GM21528 (cell line): ENCODE data around the gene PEX26.
"Not testable (repeated sequence)": the region's sequence is repeated elsewhere in the genome, so short reads cannot be mapped to it uniquely, and the experiment has no call there.

Experiments
- ATAC-seq: cut with Tn5 transposase; IDR thresholded peaks from one replicate; pipeline ENCODE4 v1.9.1; 2021; ENCODE audit warnings: mild to moderate bottlenecking, moderate library complexity; ENCODE audit not compliant: unreplicated experiment, low FRiP score

PEX26 gene

GRCh38 chr22:18070556-18071306 is 7.1 kb upstream of the PEX26 start:
- no peak for ATAC-seq

- ATAC-seq, result not testable (repeated sequence)
Measured at GRCh38 chr22:18071307-18071967, 6.4 kb upstream of the PEX26 start.

GRCh38 chr22:18071968-18072310 is 5.9 kb upstream of the PEX26 start:
- ATAC-seq, result no peak

GRCh38 chr22:18073467-18073866 is 4.3 kb upstream of the PEX26 start:
- ATAC-seq, result no peak

- not testable (repeated sequence) for ATAC-seq
Measured at GRCh38 chr22:18073927-18074326, 3.9 kb upstream of the PEX26 start.

GRCh38 chr22:18075101-18075719 is 2.6 kb upstream of the PEX26 start:
- no peak for ATAC-seq

- ATAC-seq, result no peak
Measured at GRCh38 chr22:18075720-18076497, 1.9 kb upstream of the PEX26 start.

- peak; percentile 12 for ATAC-seq
Measured at GRCh38 chr22:18077087-18077638, 627 bp upstream of the PEX26 start.

GRCh38 chr22:18078329-18079041 is 695 bp downstream of the PEX26 start:
- peak; percentile 26 for ATAC-seq

GRCh38 chr22:18079706-18080233 is 2.0 kb downstream of the PEX26 start:
- no peak for ATAC-seq

GRCh38 chr22:18081416-18081815 is 3.6 kb downstream of the PEX26 start:
- no peak for ATAC-seq

GRCh38 chr22:18082467-18082866 is 4.7 kb downstream of the PEX26 start:
- no peak for ATAC-seq

- ATAC-seq, result no peak
Measured at GRCh38 chr22:18083406-18083805, 5.6 kb downstream of the PEX26 start.

- ATAC-seq, result no peak
Measured at GRCh38 chr22:18085188-18085587, 7.4 kb downstream of the PEX26 start.

- no peak for ATAC-seq
Measured at GRCh38 chr22:18087350-18087855, 9.6 kb downstream of the PEX26 start.

GRCh38 chr22:18088825-18089568 is 11.2 kb downstream of the PEX26 start:
- ATAC-seq, result no peak

GRCh38 chr22:18090286-18090685 is 12.5 kb downstream of the PEX26 start:
- no peak for ATAC-seq

- no peak for ATAC-seq
Measured at GRCh38 chr22:18091478-18091877, 13.7 kb downstream of the PEX26 start.
